Loucy (cell line): Measurements from ENCODE around the gene SLC6A19.

Experiments used
- H2AFZ ChIP-seq: fragments of 200-600 bp; sonication (generic); 2 replicates; pipeline ENCODE4 v1.6.0; 2016; ENCODE audit warnings: antibody characterized with exemption, mild to moderate bottlenecking, low read length, moderate library complexity
- H3F3A ChIP-seq: fragments of 200-600 bp; 2 replicates; pipeline ENCODE4 v1.6.0; 2016; ENCODE audit warnings: antibody characterized with exemption, low read depth, mild to moderate bottlenecking
- H3K27me3 ChIP-seq: fragments of 200-600 bp; sonication (generic); 2 replicates; pipeline ENCODE4 v1.6.1; 2014; ENCODE audit warnings: low read length, mild to moderate bottlenecking; ENCODE audit not compliant: insufficient read depth, poor library complexity, severe bottlenecking
- H3K36me3 ChIP-seq: fragments of 200-600 bp; sonication (generic); 2 replicates; pipeline ENCODE4 v1.6.1; 2016; ENCODE audit warnings: low read length; ENCODE audit not compliant: insufficient read depth
- H3K4me1 ChIP-seq: fragments of 200-600 bp; sonication (generic); 2 replicates; pipeline ENCODE4 v1.5.1; 2014; ENCODE audit warnings: low read length, mild to moderate bottlenecking; ENCODE audit not compliant: insufficient read depth, poor library complexity, severe bottlenecking
- H3K4me2 ChIP-seq: fragments of 200-600 bp; sonication (generic); 2 replicates; pipeline ENCODE4 v1.6.0; 2014; ENCODE audit warnings: antibody characterized with exemption, low read length, low read depth, mild to moderate bottlenecking; ENCODE audit not compliant: poor library complexity, severe bottlenecking
- H3K4me3 ChIP-seq: fragments of 200-600 bp; sonication (generic); 2 replicates; pipeline ENCODE4 v1.5.1; 2014; ENCODE audit warnings: low read length, mild to moderate bottlenecking, mixed read lengths; ENCODE audit not compliant: poor library complexity, severe bottlenecking
- H3K79me2 ChIP-seq: fragments of 200-600 bp; sonication (generic); 2 replicates; pipeline ENCODE4 v1.6.1; 2014; ENCODE audit warnings: low read length; ENCODE audit not compliant: insufficient read depth
- H3K9ac ChIP-seq: fragments of 200-600 bp; sonication (generic); 2 replicates; pipeline ENCODE4 v1.6.0; 2014; ENCODE audit warnings: mild to moderate bottlenecking, low read depth, low read length, moderate library complexity; ENCODE audit not compliant: poor library complexity, severe bottlenecking
- H3K9me2 ChIP-seq: fragments of 200-600 bp; sonication (generic); replicated peaks from 2 replicates; pipeline ENCODE4 v1.6.1; 2016; ENCODE audit warnings: low read depth, low read length, mixed read lengths
- H3K9me3 ChIP-seq: fragments of 200-600 bp; sonication (generic); 2 replicates; pipeline ENCODE4 v1.6.1; 2014; ENCODE audit warnings: mild to moderate bottlenecking, antibody characterized with exemption, low read length, low read depth; ENCODE audit not compliant: insufficient read depth
- H4K20me1 ChIP-seq: fragments of 200-600 bp; sonication (generic); 2 replicates; pipeline ENCODE4 v1.6.0; 2014; ENCODE audit warnings: antibody characterized with exemption, low read length, mild to moderate bottlenecking; ENCODE audit not compliant: insufficient read depth, poor library complexity, severe bottlenecking
- EZH2phosphoT487 ChIP-seq: fragments of 200-600 bp; IDR thresholded peaks from 2 replicates; pipeline ENCODE4 v1.6.1; 2018; ENCODE audit warnings: antibody characterized with exemption, mild to moderate bottlenecking, moderate library complexity, borderline replicate concordance
- TF ChIP-seq, protein P1 (sequence below): fragments of 200-600 bp; sonication (generic); conservative IDR thresholded peaks from 2 replicates; pipeline ENCODE4 v1.5.1; 2014; ENCODE audit warnings: mild to moderate bottlenecking, antibody characterized with exemption, low read length

SLC6A19 gene

DNA sequence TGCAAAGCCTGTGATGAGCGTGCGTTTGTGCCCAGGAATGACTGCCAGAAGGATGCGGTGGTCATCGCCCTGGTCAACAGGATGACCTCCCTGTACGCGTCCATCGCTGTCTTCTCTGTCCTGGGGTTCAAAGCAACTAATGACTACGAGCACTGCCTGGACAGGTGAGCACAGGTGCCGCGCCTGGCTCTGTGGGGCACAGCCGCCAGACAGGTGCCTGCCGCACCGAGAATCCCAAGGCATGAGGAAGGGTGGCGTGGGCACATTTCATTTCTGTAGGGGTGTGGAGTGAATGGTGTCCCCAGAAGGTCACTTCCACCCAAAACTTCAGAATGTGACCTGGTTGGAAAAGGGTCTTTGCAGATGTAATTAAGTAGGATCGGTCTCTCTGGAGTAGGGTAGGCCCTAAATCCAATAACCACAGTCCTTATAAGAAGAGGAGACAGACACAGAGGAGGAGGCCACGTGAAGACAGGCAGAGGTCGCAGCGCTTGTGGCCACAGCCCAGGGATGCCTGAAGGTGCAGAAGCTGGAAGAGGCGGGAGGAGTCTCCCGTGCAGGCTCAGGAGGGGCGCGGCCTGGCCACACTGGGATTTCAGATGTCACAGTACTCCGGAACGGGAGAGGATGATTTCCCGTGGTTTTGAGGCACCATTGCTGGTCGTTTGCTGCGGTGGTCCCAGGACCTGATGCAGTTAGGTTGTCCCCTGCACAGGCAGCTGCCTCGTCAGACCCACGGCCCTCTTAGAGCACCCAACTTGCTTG lies 39.3 kb downstream of the SLC6A19 start:
- no peak overlapping the region for H3K9ac ChIP-seq
- no peak overlapping the region for H3K4me3 ChIP-seq
- no peaks in the 10 kb centered on the region for H3K4me1 ChIP-seq
- no peak overlapping the region for H2AFZ ChIP-seq
- no peaks in the 10 kb centered on the region for H3K9me2 ChIP-seq
- H3K4me2 ChIP-seq: no peak overlapping the region
- no peaks in the 10 kb centered on the region for H3K36me3 ChIP-seq
- H3K27me3 ChIP-seq: no peaks in the 10 kb centered on the region
- H3F3A ChIP-seq: no peaks in the 10 kb centered on the region
- TF ChIP-seq EZH2phosphoT487: no peak
- TF ChIP-seq, protein P1, sequence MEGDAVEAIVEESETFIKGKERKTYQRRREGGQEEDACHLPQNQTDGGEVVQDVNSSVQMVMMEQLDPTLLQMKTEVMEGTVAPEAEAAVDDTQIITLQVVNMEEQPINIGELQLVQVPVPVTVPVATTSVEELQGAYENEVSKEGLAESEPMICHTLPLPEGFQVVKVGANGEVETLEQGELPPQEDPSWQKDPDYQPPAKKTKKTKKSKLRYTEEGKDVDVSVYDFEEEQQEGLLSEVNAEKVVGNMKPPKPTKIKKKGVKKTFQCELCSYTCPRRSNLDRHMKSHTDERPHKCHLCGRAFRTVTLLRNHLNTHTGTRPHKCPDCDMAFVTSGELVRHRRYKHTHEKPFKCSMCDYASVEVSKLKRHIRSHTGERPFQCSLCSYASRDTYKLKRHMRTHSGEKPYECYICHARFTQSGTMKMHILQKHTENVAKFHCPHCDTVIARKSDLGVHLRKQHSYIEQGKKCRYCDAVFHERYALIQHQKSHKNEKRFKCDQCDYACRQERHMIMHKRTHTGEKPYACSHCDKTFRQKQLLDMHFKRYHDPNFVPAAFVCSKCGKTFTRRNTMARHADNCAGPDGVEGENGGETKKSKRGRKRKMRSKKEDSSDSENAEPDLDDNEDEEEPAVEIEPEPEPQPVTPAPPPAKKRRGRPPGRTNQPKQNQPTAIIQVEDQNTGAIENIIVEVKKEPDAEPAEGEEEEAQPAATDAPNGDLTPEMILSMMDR: no peak
- H4K20me1 ChIP-seq: no peaks in the 10 kb centered on the region
- no peaks in the 10 kb centered on the region for H3K79me2 ChIP-seq
- no peaks in the 10 kb centered on the region for H3K9me3 ChIP-seq

GRCh38 chr5:1241509-1242080 lies 40.2 kb downstream of the SLC6A19 start:
- H4K20me1 ChIP-seq: no peaks in the 10 kb centered on the region
- H3K9ac ChIP-seq: no peak overlapping the region

GRCh38 chr5:1242733-1243486 lies 41.5 kb downstream of the SLC6A19 start:
- Histone ChIP-seq H3K9me2 (no peaks in the 10 kb centered on the region), H2AFZ (no peak overlapping the region), H3K9me3 (no peaks in the 10 kb centered on the region), H3K27me3 (no peaks in the 10 kb centered on the region), H3K36me3 (no peaks in the 10 kb centered on the region), H3K4me2 (no peak overlapping the region), H3K4me3 (no peak overlapping the region), H3K4me1 (no peaks in the 10 kb centered on the region), H3F3A (no peaks in the 10 kb centered on the region), H3K9ac (no peak overlapping the region), H4K20me1 (no peaks in the 10 kb centered on the region), H3K79me2 (no peaks in the 10 kb centered on the region)
- TF ChIP-seq, protein P1: no peak
- TF ChIP-seq EZH2phosphoT487: no peak

More at GRCh38 chr5:1241509-1242080, 40.2 kb downstream of the SLC6A19 start:
- H3K36me3 ChIP-seq: no peaks in the 10 kb centered on the region
- H3K4me2 ChIP-seq: no peak overlapping the region
- H3K9me3 ChIP-seq: no peaks in the 10 kb centered on the region
- H3K4me3 ChIP-seq: no peak overlapping the region
- H3K9me2 ChIP-seq: no peaks in the 10 kb centered on the region
- no peaks in the 10 kb centered on the region for H3F3A ChIP-seq
- no peaks in the 10 kb centered on the region for H3K27me3 ChIP-seq
- TF ChIP-seq EZH2phosphoT487: no peak
- TF ChIP-seq, protein P1: no peak
- no peak overlapping the region for H2AFZ ChIP-seq
- H3K79me2 ChIP-seq: no peaks in the 10 kb centered on the region
- no peaks in the 10 kb centered on the region for H3K4me1 ChIP-seq
